Measurements from ENCODE around the gene CDX1.

- TF ChIP-seq, protein P1, sequence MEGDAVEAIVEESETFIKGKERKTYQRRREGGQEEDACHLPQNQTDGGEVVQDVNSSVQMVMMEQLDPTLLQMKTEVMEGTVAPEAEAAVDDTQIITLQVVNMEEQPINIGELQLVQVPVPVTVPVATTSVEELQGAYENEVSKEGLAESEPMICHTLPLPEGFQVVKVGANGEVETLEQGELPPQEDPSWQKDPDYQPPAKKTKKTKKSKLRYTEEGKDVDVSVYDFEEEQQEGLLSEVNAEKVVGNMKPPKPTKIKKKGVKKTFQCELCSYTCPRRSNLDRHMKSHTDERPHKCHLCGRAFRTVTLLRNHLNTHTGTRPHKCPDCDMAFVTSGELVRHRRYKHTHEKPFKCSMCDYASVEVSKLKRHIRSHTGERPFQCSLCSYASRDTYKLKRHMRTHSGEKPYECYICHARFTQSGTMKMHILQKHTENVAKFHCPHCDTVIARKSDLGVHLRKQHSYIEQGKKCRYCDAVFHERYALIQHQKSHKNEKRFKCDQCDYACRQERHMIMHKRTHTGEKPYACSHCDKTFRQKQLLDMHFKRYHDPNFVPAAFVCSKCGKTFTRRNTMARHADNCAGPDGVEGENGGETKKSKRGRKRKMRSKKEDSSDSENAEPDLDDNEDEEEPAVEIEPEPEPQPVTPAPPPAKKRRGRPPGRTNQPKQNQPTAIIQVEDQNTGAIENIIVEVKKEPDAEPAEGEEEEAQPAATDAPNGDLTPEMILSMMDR (IDR thresholded peaks at IDR 0.05; ENCODE audit: insufficient read depth, low read length, poor library complexity, severe bottlenecking), result no peak
- no peak for TF ChIP-seq EZH2phosphoT487 (conservative IDR thresholded peaks at IDR 0.05; ENCODE audit: low read length)
Measured at GRCh38 chr5:150184990-150185912, 18.7 kb downstream of the CDX1 start.

Data from SU-DHL-6 (cell line).